Measurements from ENCODE around the gene PRKAR1A.

GRCh38 chr17:68526548-68526947, 14.3 kb downstream of the PRKAR1A start:
- no peak for TF ChIP-seq POLR2AphosphoS5 (IDR thresholded peaks at IDR 0.05)
- no peak for TF ChIP-seq CTCF (IDR thresholded peaks at IDR 0.05)
- TF ChIP-seq POLR2A (IDR thresholded peaks at IDR 0.05): no peak

Measured in breast epithelium (tissue), 3 donors.